Measurements from ENCODE around the gene VAX1. TPM values are rescaled to one million over a fixed set of nuclear protein-coding genes. Genes with fewer than 3 reads are reported as not detected.

VAX1 gene
- total RNA-seq, 2 experiments from 2014 or later = not detected

GRCh38 chr10:117164592-117165537 is 26.8 kb upstream of the VAX1 start:
- no peak for TF ChIP-seq CTCF (conservative IDR thresholded peaks at IDR 0.05; ENCODE audit: low read length)
- no peak for TF ChIP-seq EZH2phosphoT487 (IDR thresholded peaks at IDR 0.05; ENCODE audit: borderline replicate concordance, low read depth, low read length)
- Histone ChIP-seq H3K4me2 (ENCODE audit: low read length) (no peak overlapping the region), H3K9me3 (ENCODE audit: low read length) (no peaks in the 10 kb centered on the region), H3K9me2 (ENCODE audit: insufficient read depth, low read length) (no peaks in the 10 kb centered on the region), H3K79me2 (ENCODE audit: insufficient read depth, low read depth, low read length) (no peaks in the 10 kb centered on the region), H3K4me3 (ENCODE audit: low read depth, low read length, poor library complexity, severe bottlenecking) (no peak overlapping the region), H4K20me1 (ENCODE audit: insufficient read depth, low read length) (no peaks in the 10 kb centered on the region), H3K36me3 (ENCODE audit: insufficient read depth, low read length) (no peaks in the 10 kb centered on the region), H3K4me1 (ENCODE audit: insufficient read depth, low read length, poor library complexity, severe bottlenecking) (no peaks in the 10 kb centered on the region), H3K27ac (ENCODE audit: low read depth, low read length, poor library complexity, severe bottlenecking) (no peak overlapping the region), H2AFZ (ENCODE audit: low read length) (no peak overlapping the region)
- ChIA-PET CTCF (ENCODE audit: unreplicated experiment) (no interaction called here), POLR2A (no interaction called here)
- BruUV-seq (replicated peaks) = no TSS peak
- intact Hi-C loops (cut with micrococcal nuclease; ENCODE audit: unreplicated experiment) = no loop called here
- DNase-seq (ENCODE audit: low spot score) = no peak

- TF ChIP-seq CTCF (conservative IDR thresholded peaks at IDR 0.05; ENCODE audit: low read length) = no peak
- TF ChIP-seq EZH2phosphoT487 (IDR thresholded peaks at IDR 0.05; ENCODE audit: borderline replicate concordance, low read depth, low read length) = no peak
- H3K79me2 ChIP-seq (ENCODE audit: insufficient read depth, low read depth, low read length) = no peaks in the 10 kb centered on the region
- CTCF ChIA-PET (ENCODE audit: unreplicated experiment) = no interaction called here
- no peak overlapping the region for H3K4me2 ChIP-seq (ENCODE audit: low read length)
- no peak overlapping the region for H2AFZ ChIP-seq (ENCODE audit: low read length)
- no peaks in the 10 kb centered on the region for H3K4me1 ChIP-seq (ENCODE audit: insufficient read depth, low read length, poor library complexity, severe bottlenecking)
- DNase-seq (ENCODE audit: low spot score) = no peak
- intact Hi-C loops (cut with micrococcal nuclease; ENCODE audit: unreplicated experiment) = no loop called here
- no peaks in the 10 kb centered on the region for H3K9me2 ChIP-seq (ENCODE audit: insufficient read depth, low read length)
- H3K9me3 ChIP-seq (ENCODE audit: low read length) = no peaks in the 10 kb centered on the region
- no peaks in the 10 kb centered on the region for H4K20me1 ChIP-seq (ENCODE audit: insufficient read depth, low read length)
- no peak overlapping the region for H3K27ac ChIP-seq (ENCODE audit: low read depth, low read length, poor library complexity, severe bottlenecking)
- no peaks in the 10 kb centered on the region for H3K36me3 ChIP-seq (ENCODE audit: insufficient read depth, low read length)
- H3K4me3 ChIP-seq (ENCODE audit: low read depth, low read length, poor library complexity, severe bottlenecking) = no peak overlapping the region
- POLR2A ChIA-PET = no interaction called here
- BruUV-seq (replicated peaks) = no TSS peak
Measured at GRCh38 chr10:117163954-117164548, 26.0 kb upstream of the VAX1 start.
